Motor neuron (in vitro differentiated cells): ENCODE results near the gene PLEKHA7. TPM values are rescaled to one million over a fixed set of nuclear protein-coding genes. Genes with fewer than 3 reads are reported as not detected.

ENCODE experiments used
- ATAC-seq, 8 experiments: fragments of 200-7000 bp; cut with Tn5 transposase; replicated peaks in 6 of 8; 2 replicates each; pipeline ENCODE4 v1.8.0; 2021; ENCODE audit warnings: mild to moderate bottlenecking in 8 of 8, moderate library complexity in 8 of 8
- H3K27ac ChIP-seq, 2 donors: fragments of 250-450 bp; sonication (Bioruptor Pico); 2 replicates each; pipeline ENCODE4 v1.9.0; 2021; ENCODE audit warnings: antibody characterized with exemption in 2 of 2, mild to moderate bottlenecking in 2 of 2, moderate library complexity in 1 of 2
- H3K4me1 ChIP-seq, 2 donors: fragments of 250-450 bp; sonication (Bioruptor Pico); replicated peaks in 1 of 2; 2 replicates each; pipeline ENCODE4 v1.6.1; 2021; ENCODE audit warnings: antibody characterized with exemption in 2 of 2, mild to moderate bottlenecking in 2 of 2, moderate library complexity in 1 of 2
- H3K4me3 ChIP-seq, 5 donors: fragments of 250-450 bp; sonication (Bioruptor Pico); 2 replicates each; pipeline ENCODE4 v1.9.0; 2021; ENCODE audit warnings: antibody characterized with exemption in 5 of 5, mild to moderate bottlenecking in 5 of 5, moderate library complexity in 4 of 5
- WGBS, 10 experiments: fragments of 450-650 bp; shearing (Covaris generic); methylation state at CpG; one replicate each; pipeline ENCODE4 v1.0.0; 2022; 5-methylcytosine and 5-hydroxymethylcytosine counted together
- in situ Hi-C, 9 experiments: fragments of 400-800 bp; cut with MboI; loops; one replicate each; pipeline ENCODE4 v1.15.0; 2021; ENCODE audit warnings: low sequenced_read_pairs in 9 of 9, low pct_unique_long_range_greater_than_20kb in 2 of 9; ENCODE audit not compliant: unreplicated experiment in 9 of 9
- total RNA-seq, 8 experiments: library from RNA; unstranded; fragments of 300-600 nt; gene quantifications; 2 replicates each; pipeline versions ENCODE4 v1.2.3 to v1.2.4, GENCODE V29; 2022

Gene PLEKHA7
- total RNA-seq, 8 experiments from 2014 or later, result 1.0 to 14.3 (median 4.3) TPM

DNA sequence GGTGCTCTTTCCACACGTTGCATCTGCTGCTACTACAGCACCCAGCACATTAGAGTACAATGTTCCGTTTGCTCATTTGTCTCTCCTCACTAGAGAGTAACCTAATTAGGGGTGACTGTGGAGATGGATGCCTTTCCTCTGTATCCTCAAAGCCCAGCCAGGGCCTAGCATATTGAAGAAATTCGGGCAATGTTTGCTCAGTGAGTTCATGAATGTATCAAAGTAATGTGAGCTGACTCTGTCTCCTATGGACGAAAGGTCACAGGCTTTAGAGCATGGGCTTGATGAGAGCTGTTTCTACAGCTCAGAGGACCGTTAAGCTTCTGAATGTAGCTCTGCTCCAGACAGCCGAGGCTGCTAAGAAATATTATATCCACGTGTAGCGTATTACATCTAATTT lies 208.3 kb downstream of the PLEKHA7 start:
- Histone ChIP-seq H3K4me3 (no peak overlapping the region), H3K27ac (no peak overlapping the region), H3K4me1 (peaks cover 8% of the 10 kb centered on the region in 2 donors)
- ATAC-seq, result peak in 4 of 8 experiments; percentile 14 to 80 (median 48)
- WGBS, 10 experiments, result 66 to 94% (median 72%) methylated on average over 2 to 6 of the region's 8 CpGs; no CpG with 5 or more reads in 3 of the 10 experiments
- in situ Hi-C loops, result loop anchor here in 1 of 9 experiments (25.0 kb wide), 1 partner anchor 281 kb away; the partner anchor contains the start of gene RPS13

DNA sequence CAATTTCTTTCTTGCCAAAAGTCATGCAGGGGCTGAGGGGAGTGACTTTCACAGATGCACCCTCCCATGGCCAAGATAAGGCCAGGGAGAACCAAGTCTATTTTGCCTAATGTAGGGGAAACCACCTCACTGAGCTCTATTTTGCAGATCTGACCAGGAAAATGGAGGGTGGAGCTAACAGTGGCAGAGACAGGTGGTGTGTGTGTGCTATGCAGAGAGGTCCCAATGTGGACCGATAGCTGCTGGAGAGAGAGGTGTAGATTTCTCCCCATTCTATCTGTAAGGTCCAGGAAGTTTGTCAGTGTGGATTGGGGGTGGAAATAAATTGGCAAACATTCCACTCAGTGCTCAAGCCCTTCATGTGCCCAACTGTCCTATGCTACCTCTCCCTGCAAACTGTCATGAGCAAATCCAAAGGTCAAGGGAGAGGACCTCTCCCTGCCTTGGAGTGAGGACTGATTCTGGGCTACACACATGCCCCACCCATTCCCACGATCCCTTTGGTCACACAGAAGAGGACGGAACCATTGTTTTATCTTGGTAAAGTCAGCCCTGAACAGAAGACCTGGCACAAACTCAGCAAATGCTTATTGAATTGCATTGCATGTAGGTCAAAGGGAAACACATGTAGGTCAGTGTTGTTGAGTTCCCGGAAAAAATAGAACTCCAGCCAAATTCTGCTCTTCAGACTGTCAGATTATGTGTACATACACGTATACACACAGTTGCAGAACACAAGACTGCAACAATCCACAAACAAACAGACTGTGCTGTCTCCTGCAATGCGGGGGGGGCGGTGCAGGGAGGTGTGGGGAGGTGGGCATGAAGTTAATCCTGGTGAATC lies 209.9 kb downstream of the PLEKHA7 start:
- no peak overlapping the region for H3K27ac ChIP-seq
- ATAC-seq, result peak in 4 of 8 experiments; percentile 22 to 72 (median 32)
- WGBS, 10 experiments, result 39 to 100% (median 83%) methylated on average over 1 to 5 of the region's 7 CpGs; no CpG with 5 or more reads in 3 of the 10 experiments
- in situ Hi-C loops, result loop anchor here in 1 of 9 experiments (25.0 kb wide), 1 partner anchor 283 kb away; the partner anchor contains the start of gene RPS13
- no peak overlapping the region for H3K4me3 ChIP-seq
- peaks cover 8% of the 10 kb centered on the region in 2 donors for H3K4me1 ChIP-seq

DNA sequence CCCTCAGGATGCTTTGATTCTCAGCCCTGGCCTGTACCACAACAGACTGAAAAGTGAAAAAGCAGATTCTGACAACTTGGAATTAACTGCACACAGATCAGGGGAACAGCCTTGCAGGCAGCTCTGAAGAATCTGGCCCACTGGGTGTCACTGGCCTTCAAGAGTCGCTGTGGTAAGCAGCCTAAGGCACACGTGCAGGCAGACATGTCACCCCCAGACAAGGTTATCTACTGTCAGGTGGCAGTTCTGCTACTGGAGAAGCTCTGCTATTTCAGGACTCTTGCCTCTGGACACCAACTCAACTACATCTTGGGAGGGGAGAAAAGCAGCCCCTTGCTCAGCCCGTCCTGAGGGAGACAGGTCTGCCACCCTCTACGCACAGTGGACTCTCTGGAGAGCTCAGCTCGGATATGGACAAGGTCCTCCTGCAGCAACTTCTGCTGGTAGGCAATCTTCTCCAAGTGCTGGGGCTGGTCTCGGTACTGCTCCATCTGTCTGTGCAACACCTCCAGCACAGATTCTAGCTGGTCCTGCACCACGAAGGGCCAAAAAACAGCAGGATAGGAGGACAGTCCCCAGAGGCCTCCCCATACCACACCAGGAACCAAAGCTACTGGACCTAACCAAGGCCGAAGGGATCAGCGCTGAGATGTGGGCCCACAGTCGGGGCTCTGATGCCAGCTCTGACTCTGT lies 212.8 kb downstream of the PLEKHA7 start:
- no peak overlapping the region for H3K27ac ChIP-seq
- WGBS, 10 experiments, result 73 to 100% (median 90%) methylated on average over 1 to 7 of the region's 10 CpGs; no CpG with 5 or more reads in 4 of the 10 experiments
- peaks cover 8% of the 10 kb centered on the region in 2 donors for H3K4me1 ChIP-seq
- no peak for ATAC-seq
- in situ Hi-C loops, result loop anchor here in 1 of 9 experiments (25.0 kb wide), 1 partner anchor 286 kb away; the partner anchor contains the start of gene RPS13
- H3K4me3 ChIP-seq, result no peak overlapping the region

DNA sequence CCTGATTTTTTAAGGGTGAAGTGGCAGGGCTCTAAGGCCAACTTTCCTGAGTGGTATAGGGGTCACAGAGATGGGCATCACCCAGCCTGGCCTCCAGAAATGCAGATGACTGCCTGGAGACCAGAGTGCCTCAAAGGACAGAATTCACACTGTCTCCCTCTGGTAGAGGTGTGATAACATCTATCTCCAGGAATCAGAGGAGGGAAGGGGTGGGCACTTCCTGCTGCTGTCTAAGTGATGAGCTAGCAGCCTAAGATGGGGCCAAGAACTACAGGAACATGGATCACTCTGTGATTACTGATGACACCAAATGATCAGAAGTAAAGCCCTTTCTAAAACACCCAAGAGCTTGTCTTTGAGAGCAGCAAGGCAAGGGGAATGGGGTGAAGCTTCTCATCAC lies 213.8 kb downstream of the PLEKHA7 start:
- in situ Hi-C loops, result loop anchor here in 1 of 9 experiments (25.0 kb wide), 1 partner anchor 287 kb away; the partner anchor contains the start of gene RPS13
- no peak for ATAC-seq
- Histone ChIP-seq H3K4me1 (no peaks in the 10 kb centered on the region), H3K4me3 (no peak overlapping the region), H3K27ac (no peak overlapping the region)

DNA sequence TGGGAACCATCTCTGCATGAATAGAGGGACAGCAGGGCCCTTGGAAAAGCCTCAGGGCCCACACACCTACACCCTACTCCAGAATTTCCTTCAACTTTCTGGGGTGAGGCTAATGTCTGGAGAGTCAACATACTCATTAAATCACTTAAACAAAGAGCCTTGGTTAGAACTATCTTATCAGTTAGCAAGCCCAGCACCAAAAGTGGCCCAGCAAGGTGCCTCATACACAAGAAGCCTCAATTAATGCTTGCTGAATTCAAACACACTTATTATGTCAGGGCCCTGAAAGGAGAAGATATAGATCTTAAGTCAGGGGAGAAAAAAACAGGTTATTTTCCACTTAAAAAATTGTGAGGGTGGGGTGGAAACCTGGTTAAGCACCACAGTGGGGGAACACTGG lies 214.3 kb downstream of the PLEKHA7 start:
- H3K4me1 ChIP-seq, result no peaks in the 10 kb centered on the region
- in situ Hi-C loops, result loop anchor here in 4 of 9 experiments (25.0 kb wide), 3 partner anchors 163 to 287 kb away; partner anchors contain the start of gene RPS13 (in 2 of the 4)
- ATAC-seq, result no peak
- H3K27ac ChIP-seq, result no peak overlapping the region
- no peak overlapping the region for H3K4me3 ChIP-seq

DNA sequence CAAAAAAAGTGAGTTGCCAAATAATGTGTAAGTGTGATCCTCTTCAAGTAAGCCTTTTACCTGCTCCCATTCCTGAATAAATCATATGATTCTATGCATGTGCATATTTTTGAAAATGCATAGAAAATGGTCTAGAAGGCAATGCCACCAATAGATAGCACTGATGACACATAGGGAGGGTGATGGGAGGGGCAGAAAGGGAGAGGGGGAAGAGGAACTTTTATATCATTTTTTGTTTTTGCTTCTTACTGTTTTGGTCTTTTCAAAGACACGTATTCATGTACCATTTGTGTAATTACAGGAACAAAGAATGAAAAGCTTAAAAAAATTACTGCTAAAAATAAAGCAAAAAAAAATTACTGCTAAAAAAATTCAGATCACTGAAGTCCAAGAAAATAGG lies 215.0 kb downstream of the PLEKHA7 start:
- H3K4me3 ChIP-seq, result no peak overlapping the region
- H3K4me1 ChIP-seq, result no peaks in the 10 kb centered on the region
- 7 to 100% (median 79%) methylated on average over 1 of the region's 1 CpG; no CpG with 5 or more reads in 2 of the 10 experiments for WGBS, 10 experiments
- no peak for ATAC-seq
- H3K27ac ChIP-seq, result no peak overlapping the region
- in situ Hi-C loops, result loop anchor here in 3 of 9 experiments (25.0 kb wide), 3 partner anchors 162 to 288 kb away; partner anchors contain the start of gene RPS13 (in 1 of the 3)

DNA sequence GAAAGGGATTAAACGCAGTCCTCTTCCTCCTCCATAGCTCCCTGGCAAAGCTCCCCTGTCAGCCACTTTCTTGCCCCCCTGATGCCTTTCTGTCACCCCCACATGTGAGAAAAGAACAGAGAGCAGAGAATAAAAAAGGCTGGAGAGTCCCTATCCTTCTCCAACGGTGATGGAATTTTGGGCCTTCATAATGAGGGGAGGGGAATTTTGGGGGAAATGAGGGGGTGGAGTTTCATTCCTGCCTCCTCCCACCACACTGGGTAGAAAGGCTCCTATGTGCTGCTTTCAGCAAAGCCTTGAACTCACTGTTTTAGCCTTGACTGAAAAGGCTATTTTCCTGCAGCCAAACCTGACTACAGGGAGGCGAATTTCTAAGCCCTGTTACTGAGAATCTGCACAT lies 216.4 kb downstream of the PLEKHA7 start:
- in situ Hi-C loops, result loop anchor here in 3 of 9 experiments (25.0 kb wide), 3 partner anchors 160 to 290 kb away; partner anchors contain the start of gene RPS13 (in 1 of the 3)
- H3K27ac ChIP-seq, result no peak overlapping the region
- H3K4me1 ChIP-seq, result no peaks in the 10 kb centered on the region
- WGBS, 10 experiments, result 50 to 94% (median 93%) methylated on average over 1 to 2 of the region's 3 CpGs; no CpG with 5 or more reads in 7 of the 10 experiments
- no peak for ATAC-seq
- no peak overlapping the region for H3K4me3 ChIP-seq

DNA sequence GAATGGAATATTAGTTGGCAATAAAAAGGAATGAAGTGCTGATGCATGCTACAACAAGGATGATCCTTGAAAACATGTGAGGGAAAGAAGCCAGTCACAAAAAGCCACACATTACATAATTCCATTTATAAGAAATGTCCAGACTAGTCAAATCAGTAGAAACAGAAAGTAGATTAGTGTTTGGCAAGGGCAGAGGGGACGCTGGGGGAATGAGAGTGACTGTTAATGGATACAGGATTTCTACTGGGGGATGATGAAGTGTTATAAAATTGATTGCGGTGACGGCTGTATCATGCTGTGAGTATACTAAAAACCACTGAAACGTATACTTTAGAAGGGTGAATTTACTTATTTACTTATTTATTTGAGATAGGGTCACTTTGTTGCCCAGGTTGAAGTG lies 217.9 kb downstream of the PLEKHA7 start:
- 60 to 100% (median 89%) methylated on average over 1 to 4 of the region's 4 CpGs; no CpG with 5 or more reads in 1 of the 10 experiments for WGBS, 10 experiments
- ATAC-seq, result no peak
- Histone ChIP-seq H3K27ac (no peak overlapping the region), H3K4me1 (peaks cover 0 to 6% of the 10 kb centered on the region in 2 donors), H3K4me3 (no peak overlapping the region)
- in situ Hi-C loops, result loop anchor here in 3 of 9 experiments (25.0 kb wide), 3 partner anchors 159 to 291 kb away; partner anchors contain the start of gene RPS13 (in 1 of the 3)

DNA sequence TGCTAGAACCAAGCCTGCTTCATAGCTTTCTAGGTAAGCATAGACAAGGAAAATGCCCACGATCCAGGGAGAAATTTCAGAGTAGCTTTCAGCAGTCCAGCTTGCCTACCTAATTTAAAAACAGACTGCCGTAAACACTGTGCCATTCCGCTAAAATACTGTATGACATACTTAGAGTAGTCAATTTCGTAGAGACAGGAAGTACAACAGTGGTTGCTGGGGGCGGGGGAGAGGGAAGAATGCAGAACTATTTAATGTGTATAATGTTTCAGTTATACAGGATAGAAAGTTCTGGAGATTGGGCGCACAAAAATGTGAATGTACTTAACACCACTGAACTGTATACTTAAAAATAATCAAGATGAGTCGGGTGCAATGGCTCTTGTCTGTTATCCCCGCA lies 219.1 kb downstream of the PLEKHA7 start:
- in situ Hi-C loops, result loop anchor here in 3 of 9 experiments (25.0 kb wide), 3 partner anchors 158 to 292 kb away; partner anchors contain the start of gene RPS13 (in 1 of the 3)
- H3K4me3 ChIP-seq, result no peak overlapping the region
- no peak overlapping the region for H3K27ac ChIP-seq
- ATAC-seq, result no peak
- H3K4me1 ChIP-seq, result peaks cover 0 to 7% of the 10 kb centered on the region in 2 donors
- WGBS, 10 experiments, result 20 to 100% (median 94%) methylated on average over 1 to 7 of the region's 8 CpGs; no CpG with 5 or more reads in 1 of the 10 experiments

DNA sequence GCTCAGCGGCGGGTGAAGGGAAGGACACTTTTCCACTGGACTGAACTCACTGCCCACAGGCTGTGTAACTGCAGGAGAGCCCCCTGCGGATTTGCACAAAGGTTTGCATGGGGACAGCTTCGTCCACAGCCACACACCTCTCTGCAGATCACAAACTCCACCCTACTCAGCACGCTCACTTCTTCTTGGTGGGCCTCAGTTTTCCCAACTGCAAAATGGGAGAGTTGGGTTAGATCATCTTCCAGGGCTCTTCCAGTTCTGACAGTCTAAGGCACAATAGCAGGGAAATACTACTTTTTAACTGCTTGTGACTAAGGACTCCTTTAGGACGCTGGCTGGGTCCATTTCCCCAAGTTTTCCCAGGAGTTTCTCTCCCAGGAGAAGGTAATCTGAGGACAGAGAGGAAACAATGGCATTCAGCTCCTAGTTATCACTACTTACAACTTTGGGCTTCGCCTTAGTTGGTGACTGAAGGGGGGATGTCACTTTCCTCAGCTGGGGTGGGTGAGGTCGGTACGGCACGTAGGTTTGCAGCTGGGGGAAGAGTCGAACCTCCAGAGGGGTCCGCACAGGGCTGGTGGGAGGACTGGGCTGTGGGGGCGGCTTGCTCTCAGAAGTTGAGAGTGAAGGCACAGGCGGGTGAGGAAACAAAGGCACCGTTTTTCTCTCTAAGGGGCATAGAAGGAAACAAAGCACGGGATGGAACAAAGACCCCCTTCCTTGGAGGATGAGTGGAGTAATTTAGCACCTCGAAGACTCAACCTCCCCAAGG lies 220.0 kb downstream of the PLEKHA7 start:
- Histone ChIP-seq H3K4me3 (no peak overlapping the region), H3K4me1 (peaks cover 0 to 7% of the 10 kb centered on the region in 2 donors), H3K27ac (no peak overlapping the region)
- in situ Hi-C loops, result loop anchor here in 3 of 9 experiments (25.0 kb wide), 3 partner anchors 157 to 293 kb away; partner anchors contain the start of gene RPS13 (in 1 of the 3)
- 74 to 100% (median 100%) methylated on average over 1 to 10 of the region's 17 CpGs; no CpG with 5 or more reads in 3 of the 10 experiments for WGBS, 10 experiments
- no peak for ATAC-seq

DNA sequence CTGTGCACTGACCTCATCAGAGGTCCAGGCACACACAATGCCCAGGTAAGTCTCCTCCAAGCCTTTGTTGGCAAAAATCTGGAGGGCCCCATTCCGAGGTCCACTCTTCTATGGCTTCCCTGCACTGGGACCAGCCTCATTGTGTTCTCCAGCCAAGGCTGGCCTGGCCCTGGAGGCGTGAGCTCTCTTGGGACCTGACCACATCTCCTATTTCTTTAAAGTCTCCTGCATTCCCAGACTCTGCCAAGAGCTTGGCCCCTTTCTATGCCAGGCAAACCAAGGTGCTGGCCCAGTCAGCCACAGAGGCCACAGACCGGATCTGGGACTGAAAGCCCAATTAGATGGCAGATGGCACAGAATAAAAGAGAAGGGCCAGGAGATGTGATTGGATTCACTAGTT lies 220.7 kb downstream of the PLEKHA7 start:
- H3K4me1 ChIP-seq, result peaks cover 0 to 7% of the 10 kb centered on the region in 2 donors
- in situ Hi-C loops, result loop anchor here in 3 of 9 experiments (25.0 kb wide), 3 partner anchors 156 to 294 kb away; partner anchors contain the start of gene RPS13 (in 1 of the 3)
- no peak for ATAC-seq
- no peak overlapping the region for H3K4me3 ChIP-seq
- H3K27ac ChIP-seq, result no peak overlapping the region
- WGBS, 10 experiments, result 60 to 100% (median 96%) methylated on average over 1 to 3 of the region's 3 CpGs; no CpG with 5 or more reads in 7 of the 10 experiments

DNA sequence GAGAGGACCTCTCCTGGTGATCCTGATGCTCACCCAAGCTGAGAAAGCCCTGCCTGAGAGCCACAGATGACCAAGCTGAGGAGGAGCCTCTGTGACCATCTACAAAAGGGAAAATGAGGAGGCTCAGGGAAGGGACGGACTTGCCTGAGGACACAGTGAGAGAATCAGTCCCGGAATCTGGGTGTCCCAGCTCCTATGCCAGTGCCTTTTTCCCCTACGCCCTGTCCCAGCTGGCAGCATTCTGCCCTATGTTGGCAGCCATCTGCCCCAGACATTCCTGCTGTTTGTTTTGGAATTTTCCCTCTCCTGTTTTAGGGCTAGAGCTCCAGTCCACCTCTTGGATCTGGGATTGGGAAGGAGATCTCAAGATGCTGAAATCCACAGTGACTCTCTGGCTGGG lies 221.2 kb downstream of the PLEKHA7 start:
- Histone ChIP-seq H3K4me3 (no peak overlapping the region), H3K4me1 (peaks cover 0 to 7% of the 10 kb centered on the region in 2 donors), H3K27ac (no peak overlapping the region)
- ATAC-seq, result no peak
- 70 to 92% (median 88%) methylated on average over 2 to 3 of the region's 3 CpGs; no CpG with 5 or more reads in 7 of the 10 experiments for WGBS, 10 experiments
- in situ Hi-C loops, result loop anchor here in 3 of 9 experiments (25.0 kb wide), 3 partner anchors 156 to 294 kb away; partner anchors contain the start of gene RPS13 (in 1 of the 3)
